RWPE2 (cell line): ENCODE data around the gene IL17RA.

Experiments used
- ATAC-seq: fragments of 200-7000 bp; cut with Tn5 transposase; 3 replicates; pipeline ENCODE4 v1.9.1; 2021; ENCODE audit warnings: low read depth
- DNase-seq: peaks from one replicate; pipeline ENCODE4 v3.0.0-alpha.2; 2020; ENCODE audit warnings: low spot score
- H3K27ac ChIP-seq: fragments of 450-650 bp; 2 replicates; pipeline ENCODE4 v1.5.1; 2017; ENCODE audit warnings: mild to moderate bottlenecking; ENCODE audit not compliant: poor library complexity, severe bottlenecking
- H3K27me3 ChIP-seq: fragments of 250-450 bp; sonication (Bioruptor Pico); 2 replicates; pipeline ENCODE4 v1.5.1; 2021; ENCODE audit warnings: mild to moderate bottlenecking, moderate library complexity; ENCODE audit not compliant: insufficient read depth, poor library complexity, severe bottlenecking
- H3K36me3 ChIP-seq: fragments of 250-450 bp; sonication (Bioruptor Pico); 2 replicates; pipeline ENCODE4 v1.5.1; 2020; ENCODE audit warnings: low read depth, mild to moderate bottlenecking, moderate library complexity
- H3K4me1 ChIP-seq: fragments of 250-450 bp; sonication (Bioruptor Pico); 2 replicates; pipeline ENCODE4 v1.5.1; 2021; ENCODE audit warnings: mild to moderate bottlenecking, moderate library complexity; ENCODE audit not compliant: insufficient read depth, poor library complexity, severe bottlenecking
- H3K4me3 ChIP-seq: fragments of 250-450 bp; sonication (Bioruptor Pico); 2 replicates; pipeline ENCODE4 v1.5.1; 2021; ENCODE audit warnings: mild to moderate bottlenecking, moderate library complexity; ENCODE audit not compliant: severe bottlenecking
- H3K9me3 ChIP-seq: fragments of 250-450 bp; sonication (Bioruptor Pico); 2 replicates; pipeline ENCODE4 v1.5.1; 2021; ENCODE audit warnings: mild to moderate bottlenecking, moderate library complexity; ENCODE audit not compliant: severe bottlenecking
- CTCF ChIP-seq: fragments of 450-650 bp; IDR thresholded peaks from one replicate; pipeline ENCODE4 v1.5.1; 2017; ENCODE audit warnings: mild to moderate bottlenecking, moderate library complexity; ENCODE audit not compliant: poor library complexity, severe bottlenecking

IL17RA gene

DNA sequence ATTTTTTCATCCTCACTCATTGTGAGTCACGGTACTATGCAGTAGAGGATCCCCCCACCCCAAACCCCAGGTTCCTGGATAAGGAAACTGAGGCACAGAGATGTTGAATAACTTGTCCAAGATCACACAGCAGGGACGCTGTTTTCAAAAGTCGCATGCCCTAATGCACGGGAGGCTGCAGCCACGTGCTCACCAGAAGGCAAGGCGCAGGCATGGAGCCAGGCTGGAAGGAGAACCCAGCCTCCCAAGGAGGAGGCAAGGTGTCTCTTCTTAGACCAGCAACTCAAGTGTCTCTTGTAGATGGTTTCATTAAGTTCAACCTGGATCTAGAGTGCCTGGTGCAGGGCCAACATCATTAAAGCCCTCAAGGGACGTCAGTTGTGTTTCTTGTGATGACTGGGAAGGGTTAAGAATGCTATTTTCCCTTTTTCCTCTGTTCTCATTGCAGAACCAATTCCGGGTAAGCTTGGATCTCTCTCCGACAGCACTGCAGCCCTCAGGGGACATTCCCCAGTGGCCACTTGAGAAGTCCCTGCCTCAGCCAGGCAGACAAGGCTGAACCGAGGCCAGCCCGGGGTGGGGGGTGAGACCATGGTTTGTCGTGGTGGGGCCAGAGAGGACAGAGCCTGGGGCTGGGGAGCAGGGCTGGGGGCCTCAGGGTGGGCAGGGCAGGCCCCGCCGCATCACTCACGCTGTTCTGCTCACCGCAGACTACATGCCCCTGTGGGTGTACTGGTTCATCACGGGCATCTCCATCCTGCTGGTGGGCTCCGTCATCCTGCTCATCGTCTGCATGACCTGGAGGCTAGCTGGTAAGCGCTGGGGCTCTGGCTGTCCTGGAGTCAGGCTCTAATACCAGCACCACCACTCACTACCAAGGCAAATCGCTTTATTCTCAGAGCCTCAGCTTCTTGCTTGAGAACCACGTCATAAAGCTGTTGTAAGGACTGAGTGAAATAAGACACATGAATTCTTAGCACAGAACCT lies 20.6 kb downstream of the IL17RA start:
- no peak for DNase-seq
- no peak for TF ChIP-seq CTCF
- H3K4me3 ChIP-seq, result no peak overlapping the region
- H3K27ac ChIP-seq, result no peak overlapping the region
- no peaks in the 10 kb centered on the region for H3K9me3 ChIP-seq
- peaks cover 30% of the 10 kb centered on the region for H3K36me3 ChIP-seq
- ATAC-seq, result no peak
- no peaks in the 10 kb centered on the region for H3K4me1 ChIP-seq
- no peaks in the 10 kb centered on the region for H3K27me3 ChIP-seq

- no peak for TF ChIP-seq CTCF
- H3K27me3 ChIP-seq, result no peaks in the 10 kb centered on the region
- H3K9me3 ChIP-seq, result no peaks in the 10 kb centered on the region
- no peak overlapping the region for H3K4me3 ChIP-seq
- H3K36me3 ChIP-seq, result peaks cover 26% of the 10 kb centered on the region
- H3K4me1 ChIP-seq, result no peaks in the 10 kb centered on the region
- no peak overlapping the region for H3K27ac ChIP-seq
- ATAC-seq (no peak), DNase-seq (no peak)
These were observed 21.5 kb downstream of the IL17RA start for GRCh38 chr22:17106161-17106784.

GRCh38 chr22:17106785-17107546 lies 22.2 kb downstream of the IL17RA start:
- no peak for TF ChIP-seq CTCF
- H3K4me3 ChIP-seq, result no peak overlapping the region
- H3K27me3 ChIP-seq, result no peaks in the 10 kb centered on the region
- H3K27ac ChIP-seq, result no peak overlapping the region
- no peaks in the 10 kb centered on the region for H3K9me3 ChIP-seq
- H3K4me1 ChIP-seq, result no peaks in the 10 kb centered on the region
- H3K36me3 ChIP-seq, result peaks cover 25% of the 10 kb centered on the region
- DNase-seq (no peak), ATAC-seq (no peak)

DNA sequence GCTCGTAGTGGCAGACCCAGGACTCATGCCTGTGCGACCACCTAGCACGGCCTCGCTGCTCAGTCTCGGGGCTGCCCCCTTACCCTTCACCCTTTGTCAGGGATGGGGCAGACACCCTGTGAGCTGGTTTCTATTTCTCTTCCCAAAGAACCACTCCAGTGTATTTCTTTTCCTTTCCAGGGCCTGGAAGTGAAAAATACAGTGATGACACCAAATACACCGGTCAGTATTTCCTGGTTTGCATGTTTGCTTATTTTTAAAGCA lies 22.7 kb downstream of the IL17RA start:
- no peak for TF ChIP-seq CTCF
- peaks cover 20% of the 10 kb centered on the region for H3K36me3 ChIP-seq
- no peak overlapping the region for H3K4me3 ChIP-seq
- no peak for ATAC-seq
- H3K9me3 ChIP-seq, result no peaks in the 10 kb centered on the region
- DNase-seq, result no peak
- no peak overlapping the region for H3K27ac ChIP-seq
- H3K27me3 ChIP-seq, result no peaks in the 10 kb centered on the region
- no peaks in the 10 kb centered on the region for H3K4me1 ChIP-seq
